GM18873 (cell line): ENCODE results near the gene HIRIP3.
A peak's percentile ranks its signal among the peaks of the same experiment; 100 is the strongest.

ENCODE experiments used
- ATAC-seq: cut with Tn5 transposase; IDR thresholded peaks from one replicate; pipeline ENCODE4 v1.9.1; 2021; ENCODE audit warnings: mild to moderate bottlenecking, moderate library complexity, moderate number of reproducible peaks; ENCODE audit not compliant: unreplicated experiment, low FRiP score

Gene HIRIP3

DNA sequence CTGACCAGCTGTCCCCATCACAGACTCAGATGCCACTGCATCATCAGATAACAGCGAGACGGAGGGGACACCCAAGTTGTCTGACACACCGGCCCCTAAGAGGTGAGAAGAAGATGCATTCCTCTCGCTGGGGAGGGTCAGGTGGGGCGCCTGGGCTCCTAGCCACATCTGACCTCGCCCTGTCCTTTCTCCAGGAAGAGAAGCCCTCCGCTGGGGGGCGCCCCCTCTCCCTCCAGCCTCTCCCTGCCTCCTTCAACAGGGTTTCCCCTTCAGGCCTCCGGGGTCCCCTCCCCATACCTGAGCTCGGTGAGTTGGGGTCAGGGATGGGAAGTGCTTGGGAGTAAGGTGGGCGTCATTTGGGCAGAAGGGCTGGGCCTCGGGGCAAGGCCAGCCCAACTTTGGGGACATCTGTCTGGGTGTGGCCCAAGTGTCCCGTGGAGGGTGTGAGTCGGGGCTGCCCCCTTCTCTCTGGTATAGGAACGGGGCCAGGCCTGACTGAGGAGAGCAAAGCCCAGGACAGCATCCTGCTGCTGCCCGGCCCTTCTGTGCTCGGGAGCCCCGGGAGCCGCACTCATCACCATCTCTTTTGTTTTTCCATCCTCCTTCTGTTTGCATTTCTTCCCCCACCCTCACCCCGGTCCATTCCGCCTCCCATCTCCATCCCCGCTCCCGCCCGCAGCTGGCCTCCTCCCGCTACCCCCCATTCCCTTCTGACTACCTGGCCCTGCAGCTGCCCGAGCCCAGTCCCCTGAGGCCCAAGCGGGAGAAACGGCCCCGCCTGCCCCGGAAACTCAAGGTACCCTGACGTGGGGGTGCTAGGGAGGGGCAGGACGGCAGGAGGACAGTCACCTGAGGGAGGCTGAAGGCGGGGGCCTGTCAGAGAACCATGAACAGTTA is 5.6 kb upstream of the HIRIP3 start:
- ATAC-seq, result no peak

DNA sequence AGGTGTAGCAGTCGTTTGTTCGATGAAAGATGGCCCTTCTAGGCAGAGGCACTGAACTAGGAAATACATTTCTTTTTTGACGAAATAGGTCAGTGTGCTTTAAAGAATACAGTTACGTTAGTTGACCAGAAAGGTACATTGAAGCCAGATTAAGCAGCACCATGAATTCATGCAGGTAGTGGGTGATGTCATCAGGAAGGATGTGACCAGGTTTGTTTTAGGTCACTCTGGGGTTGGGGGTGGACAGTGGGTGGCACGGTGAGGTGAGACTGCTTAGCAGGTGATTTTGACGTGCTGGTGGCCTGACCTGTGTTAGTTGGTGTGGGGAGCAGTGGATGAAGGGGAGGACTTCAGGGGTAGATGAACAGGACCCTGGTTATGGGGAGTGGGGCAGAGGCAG is 4.2 kb upstream of the HIRIP3 start:
- no peak for ATAC-seq

- ATAC-seq, result no peak
Observed at GRCh38 chr16:29996766-29997250, 1.4 kb upstream of the HIRIP3 start.

DNA sequence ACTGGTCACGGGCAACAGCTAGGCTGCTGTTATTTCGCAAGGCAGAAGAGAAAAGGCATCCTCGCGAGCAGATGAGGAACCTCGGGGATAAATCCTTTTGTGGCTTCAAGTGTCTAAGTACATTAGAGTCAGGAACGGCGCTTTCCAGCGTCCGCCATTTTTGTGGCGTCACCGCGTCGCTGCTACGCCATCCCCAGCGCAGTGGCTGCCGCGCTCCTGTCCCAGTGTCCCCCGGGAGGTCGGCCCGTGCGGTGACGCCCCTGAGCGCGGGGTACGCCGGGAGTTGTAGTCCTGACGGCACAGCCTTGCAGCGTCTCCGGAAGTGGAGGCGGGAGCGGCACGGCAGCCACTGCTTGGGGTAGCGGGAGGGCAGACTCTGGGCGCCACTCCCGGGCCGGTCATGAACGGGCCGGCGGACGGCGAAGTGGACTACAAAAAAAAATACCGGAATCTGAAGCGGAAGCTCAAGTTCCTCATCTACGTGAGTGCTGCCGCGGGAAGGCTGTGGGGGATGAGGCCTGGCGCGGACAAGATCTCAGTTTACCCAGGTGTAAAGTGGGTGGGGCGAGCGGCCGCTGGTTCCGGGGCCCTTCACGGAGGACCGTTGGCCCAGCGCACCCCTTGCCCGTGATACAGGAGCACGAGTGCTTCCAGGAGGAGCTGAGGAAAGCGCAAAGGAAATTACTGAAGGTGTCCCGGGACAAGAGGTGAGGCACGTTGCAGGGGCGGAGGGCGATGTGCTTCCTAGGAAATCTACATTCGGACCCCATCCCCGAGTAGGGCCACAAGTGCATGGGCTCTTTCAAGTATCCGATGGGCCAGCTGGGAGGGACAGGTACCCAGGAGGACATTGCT is 721 bp upstream of the HIRIP3 start, which contains the start of gene INO80E:
INO80E (plus strand) TSS at position 331 of the 855 bp plus-strand sequence; CDS start at position 401, 70 bp downstream.
- ATAC-seq, result peak; percentile 77

GRCh38 chr16:29994600-29995323 is 655 bp downstream of the HIRIP3 start:
- ATAC-seq, result peak; percentile 24

DNA sequence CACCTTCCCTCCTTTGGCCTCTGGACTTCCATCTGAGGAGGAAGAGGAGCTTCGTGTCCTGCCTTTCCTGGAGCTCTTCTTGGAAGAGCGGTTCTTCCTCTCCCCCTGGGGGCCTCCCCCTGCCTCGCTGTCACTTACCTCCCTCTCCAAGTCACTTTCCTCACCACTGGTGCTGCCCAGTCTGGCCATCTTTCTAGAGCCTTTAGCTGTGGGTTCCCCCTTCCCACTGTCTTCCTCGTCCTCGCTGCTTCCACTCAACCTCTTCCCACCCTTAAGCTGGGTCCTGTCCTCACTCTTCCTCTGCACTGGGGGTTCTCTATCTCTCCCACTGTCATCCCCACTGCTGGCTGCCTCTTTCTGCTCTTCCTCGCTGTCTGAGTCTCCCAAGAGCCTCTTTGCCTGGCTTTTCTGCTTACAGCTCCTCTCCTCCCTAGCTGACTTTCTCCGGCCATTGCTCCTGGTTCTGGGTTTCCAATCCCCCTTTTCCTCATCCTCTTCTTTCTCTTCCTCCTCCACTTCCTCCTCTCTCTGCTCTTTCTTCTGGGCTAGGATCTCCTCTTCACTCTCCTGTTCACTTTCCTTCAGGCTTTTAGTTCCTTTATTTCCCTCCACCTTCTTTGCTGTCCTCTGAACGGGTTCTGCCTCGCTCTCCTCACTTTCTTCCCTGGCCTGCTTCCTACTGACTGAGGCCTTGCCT is 1.4 kb downstream of the HIRIP3 start:
- ATAC-seq, result no peak

GRCh38 chr16:29993191-29993902 is 2.1 kb downstream of the HIRIP3 start:
- no peak for ATAC-seq

GRCh38 chr16:29992344-29992967 is 3.0 kb downstream of the HIRIP3 start:
- no peak for ATAC-seq

DNA sequence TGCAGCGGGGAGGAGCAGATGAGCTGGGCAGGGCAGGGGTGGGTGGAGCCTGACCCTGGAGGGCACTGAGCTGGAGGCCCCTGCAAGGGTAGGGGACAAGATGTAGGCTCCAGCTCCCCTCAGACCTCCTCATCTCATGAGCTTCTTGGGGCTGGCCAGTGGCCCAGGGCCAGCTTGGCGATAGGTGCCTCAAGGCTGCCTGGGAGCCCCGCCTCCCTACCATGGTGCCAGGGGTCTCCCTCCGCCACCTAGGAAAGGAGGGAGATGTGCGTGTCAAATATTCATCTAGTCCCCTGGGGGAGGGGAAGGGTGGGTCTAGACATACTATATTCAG is 3.9 kb downstream of the HIRIP3 start:
- no peak for ATAC-seq

- no peak for ATAC-seq
Observed at GRCh38 chr16:29990883-29991570, 4.4 kb downstream of the HIRIP3 start.

DNA sequence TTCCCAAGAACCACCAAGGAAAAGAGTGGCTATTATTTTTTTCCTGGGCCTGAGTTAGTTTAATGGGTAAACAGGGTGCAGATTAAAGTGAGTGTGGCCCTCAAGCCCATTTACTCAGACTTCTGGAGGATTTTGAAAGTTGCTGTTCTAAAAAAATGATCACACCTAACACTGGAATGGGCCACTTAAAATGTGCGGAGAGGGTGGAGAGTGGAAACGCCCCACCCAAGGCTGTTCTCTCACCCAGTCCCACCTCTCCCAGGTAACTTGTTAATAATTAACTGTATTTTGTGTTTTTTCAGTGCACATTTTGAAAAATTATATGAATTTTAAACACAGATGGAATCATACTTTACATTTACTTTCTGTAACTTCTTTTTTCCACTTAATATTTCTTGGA is 5.4 kb downstream of the HIRIP3 start:
- ATAC-seq, result no peak

DNA sequence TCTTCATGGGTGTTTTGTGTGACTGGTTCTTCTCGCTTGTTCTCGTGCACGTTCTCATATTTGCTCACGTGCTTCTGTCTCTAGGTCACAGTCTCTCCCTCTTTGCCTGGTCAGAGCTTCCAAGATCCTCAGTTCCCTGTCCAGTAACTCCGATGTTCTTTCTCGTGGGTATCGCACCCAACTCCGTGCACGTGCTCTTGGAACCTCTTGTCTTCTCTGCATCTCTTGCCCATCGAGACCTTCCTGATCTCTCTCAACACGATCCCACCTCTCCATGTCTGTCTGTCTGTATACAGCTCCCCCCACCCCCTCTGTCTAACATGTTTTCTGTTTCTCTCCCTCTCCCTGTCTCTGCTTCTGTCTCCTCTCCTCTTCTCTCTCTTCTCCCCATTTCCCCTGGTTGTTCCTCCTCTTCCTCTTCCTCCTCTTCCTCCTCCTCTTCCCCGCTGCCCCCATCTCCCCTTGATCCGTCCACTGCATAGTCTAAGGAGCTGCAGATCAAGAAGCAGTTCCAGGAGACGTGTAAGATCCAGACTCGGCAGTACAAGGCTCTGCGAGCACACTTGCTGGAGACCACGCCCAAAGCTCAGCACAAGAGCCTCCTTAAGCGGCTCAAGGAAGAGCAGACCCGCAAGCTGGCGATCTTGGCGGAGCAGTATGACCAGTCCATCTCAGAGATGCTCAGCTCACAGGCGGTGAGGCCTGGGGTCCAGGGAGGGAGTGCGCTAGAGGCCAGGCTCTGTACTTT is 6.1 kb downstream of the HIRIP3 start:
- no peak for ATAC-seq

DNA sequence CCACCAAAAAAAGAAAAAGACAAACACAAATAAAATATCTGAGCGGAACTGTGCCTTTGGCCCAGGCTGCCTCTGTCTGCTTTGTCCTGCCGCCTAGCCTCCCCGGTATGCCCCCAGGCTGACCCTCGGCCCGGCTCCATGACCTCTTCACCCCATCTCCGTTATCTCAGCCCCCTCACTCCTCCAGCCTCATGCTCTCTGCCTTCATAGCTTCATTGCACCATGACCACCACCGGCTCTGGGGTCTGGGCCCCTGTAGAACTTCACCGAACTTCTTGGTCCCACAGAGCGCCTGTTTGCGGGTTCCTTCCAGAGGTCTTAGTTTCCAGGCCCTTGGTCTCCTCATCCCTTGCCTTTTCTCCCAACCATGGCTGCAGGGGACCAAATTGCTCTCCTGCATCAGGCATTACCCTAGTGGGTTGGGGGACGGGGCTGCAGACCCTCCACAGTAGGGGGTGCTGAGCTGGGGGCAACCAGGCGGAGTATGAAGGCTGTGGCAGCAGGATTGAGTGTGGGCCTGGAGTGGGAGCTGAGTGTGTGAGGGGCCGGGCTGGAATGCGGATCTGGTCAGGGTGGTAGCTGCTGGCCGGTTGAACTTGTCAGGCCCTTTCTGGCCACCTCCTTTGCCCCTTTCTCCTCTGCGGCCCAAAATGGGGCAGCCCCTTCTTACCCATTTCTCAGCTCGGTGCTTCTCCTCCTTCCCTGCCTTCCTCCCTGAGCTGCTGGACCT is 6.9 kb downstream of the HIRIP3 start:
- ATAC-seq, result no peak

- ATAC-seq, result no peak
Observed at GRCh38 chr16:29987371-29988085, 7.9 kb downstream of the HIRIP3 start.

DNA sequence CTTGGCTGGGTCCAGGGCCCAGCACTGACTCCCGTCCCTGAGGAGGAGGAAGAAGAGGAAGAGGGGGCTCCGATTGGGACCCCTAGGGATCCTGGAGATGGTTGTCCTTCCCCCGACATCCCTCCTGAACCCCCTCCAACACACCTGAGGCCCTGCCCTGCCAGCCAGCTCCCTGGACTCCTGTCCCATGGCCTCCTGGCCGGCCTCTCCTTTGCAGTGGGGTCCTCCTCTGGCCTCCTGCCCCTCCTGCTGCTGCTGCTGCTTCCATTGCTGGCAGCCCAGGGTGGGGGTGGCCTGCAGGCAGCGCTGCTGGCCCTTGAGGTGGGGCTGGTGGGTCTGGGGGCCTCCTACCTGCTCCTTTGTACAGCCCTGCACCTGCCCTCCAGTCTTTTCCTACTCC is 8.5 kb downstream of the HIRIP3 start:
- no peak for ATAC-seq

DNA sequence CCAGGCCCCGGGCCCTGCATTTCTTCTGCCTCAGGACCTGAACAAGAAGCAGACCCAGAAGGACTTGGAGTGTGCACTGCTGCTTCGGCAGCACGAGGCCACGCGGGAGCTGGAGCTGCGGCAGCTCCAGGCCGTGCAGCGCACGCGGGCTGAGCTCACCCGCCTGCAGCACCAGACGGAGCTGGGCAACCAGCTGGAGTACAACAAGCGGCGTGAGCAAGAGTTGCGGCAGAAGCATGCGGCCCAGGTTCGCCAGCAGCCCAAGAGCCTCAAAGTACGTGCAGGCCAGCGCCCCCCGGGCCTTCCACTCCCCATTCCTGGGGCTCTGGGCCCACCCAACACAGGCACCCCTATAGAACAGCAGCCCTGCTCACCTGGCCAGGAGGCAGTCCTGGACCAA is 9.2 kb downstream of the HIRIP3 start:
- no peak for ATAC-seq
